MCF 10A (cell line): ENCODE results near the gene ANXA7. TPM values are rescaled to one million over a fixed set of nuclear protein-coding genes. Genes with fewer than 3 reads are reported as not detected.

Experiments
- BruUV-seq: library from RNA; stranded (reverse); fragments of 400-500 nt; replicated peaks from 2 replicates; lab custom pipeline; 2021; lab: Mats Ljungman, UMichigan
- CTCF ChIA-PET: fragments of 300-600 bp; sonication (Branson Sonifier 250); formaldehyde crosslinking; extraction: SDS; loops from one replicate; lab custom pipeline; 2021; ENCODE audit warnings: antibody characterized with exemption, inconsistent platforms; lab: Yijun Ruan, JAX
- POLR2A ChIA-PET: fragments of 300-600, 350-650 bp; sonication (Branson Sonifier 250); formaldehyde crosslinking; extraction: SDS; loops from one replicate; lab custom pipeline; 2020; ENCODE audit warnings: antibody characterized with exemption, inconsistent platforms; lab: Yijun Ruan, JAX
- DNase-seq: peaks from one replicate; pipeline ENCODE4 v3.0.0-alpha.2; 2018; ENCODE audit not compliant: unreplicated experiment
- H3K27ac Mint-ChIP-seq: one replicate; pipeline ENCODE4 v1.8.0; 2022; ENCODE audit warnings: mild to moderate bottlenecking, low read depth, mixed read lengths; ENCODE audit not compliant: unreplicated experiment
- H3K27me3 Mint-ChIP-seq: one replicate; pipeline ENCODE4 v1.8.0; 2022; ENCODE audit warnings: mixed read lengths; ENCODE audit not compliant: insufficient read depth, unreplicated experiment
- H3K36me3 Mint-ChIP-seq: one replicate; pipeline ENCODE4 v1.8.0; 2022; ENCODE audit warnings: mild to moderate bottlenecking, moderate library complexity, mixed read lengths; ENCODE audit not compliant: insufficient read depth, unreplicated experiment
- H3K4me1 Mint-ChIP-seq: one replicate; pipeline ENCODE4 v1.8.0; 2022; ENCODE audit warnings: mixed read lengths; ENCODE audit not compliant: insufficient read depth, unreplicated experiment
- H3K4me3 Mint-ChIP-seq: one replicate; pipeline ENCODE4 v1.8.0; 2022; ENCODE audit warnings: mild to moderate bottlenecking, moderate library complexity, mixed read lengths; ENCODE audit not compliant: unreplicated experiment
- H3K9me3 Mint-ChIP-seq: one replicate; pipeline ENCODE4 v1.8.0; 2022; ENCODE audit warnings: mixed read lengths; ENCODE audit not compliant: unreplicated experiment
- intact Hi-C: fragments of 100-400 bp; cut with micrococcal nuclease; formaldehyde crosslinking; loops from 2 replicates; pipeline ENCODE4 v1.14.1; 2022
- total RNA-seq: library from RNA; stranded (reverse); gene quantifications from 2 replicates; pipeline ENCODE4 v1.2.3, GENCODE V29; 2022
- TF ChIP-seq, protein P1 (sequence below): fragments of 200-600 bp; IDR thresholded peaks from one replicate; pipeline ENCODE4 v1.8.0; 2022; ENCODE audit warnings: antibody characterized with exemption, mild to moderate bottlenecking; ENCODE audit not compliant: unreplicated experiment

Gene ANXA7
- total RNA-seq, 1 experiment from 2014 or later, result 137 TPM

DNA sequence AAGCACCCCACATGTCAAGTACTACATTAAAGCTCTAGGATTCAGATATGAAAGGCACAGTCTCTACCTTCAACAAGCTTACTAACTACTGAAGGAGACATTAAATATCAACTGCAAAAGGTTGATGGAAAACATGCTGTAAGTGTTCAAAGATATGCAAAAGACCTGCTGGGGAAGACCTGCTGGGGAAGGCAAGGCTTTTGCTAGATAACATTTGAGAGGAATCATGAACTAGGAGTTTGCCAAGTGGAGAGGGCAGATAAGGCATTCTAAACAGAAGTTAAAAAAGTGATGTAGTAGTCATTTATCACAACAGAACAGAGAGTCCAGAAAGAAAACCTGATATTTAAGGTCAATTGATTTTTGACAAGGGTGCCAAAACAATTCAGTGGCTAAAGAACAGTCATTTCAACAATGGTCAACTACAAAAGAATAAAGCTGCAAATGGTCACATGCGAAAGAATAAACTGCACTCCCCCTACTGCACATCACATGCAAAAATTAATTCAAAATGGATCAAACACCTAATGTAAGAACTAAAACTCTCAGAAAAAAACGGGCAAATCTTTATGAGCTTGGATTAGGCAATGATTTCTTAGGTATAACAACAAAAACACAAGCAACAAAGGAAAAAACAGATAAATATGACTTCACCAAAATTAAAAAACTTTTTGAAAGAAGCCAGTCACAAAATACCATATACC is 42.5 kb upstream of the ANXA7 start:
- H3K27me3 Mint-ChIP-seq, result no peaks in the 10 kb centered on the region
- no peak overlapping the region for H3K4me3 Mint-ChIP-seq
- peaks cover 23% of the 10 kb centered on the region for H3K36me3 Mint-ChIP-seq
- no peak for DNase-seq
- peaks cover 9% of the 10 kb centered on the region for H3K4me1 Mint-ChIP-seq
- CTCF ChIA-PET, result interaction anchor here (0.6 kb wide), 2 partner anchors 71 to 157 kb away, joined by 3 read pairs; no protein-coding TSS in a partner anchor
- intact Hi-C loops, result no loop called here
- BruUV-seq, result no TSS peak
- H3K9me3 Mint-ChIP-seq, result no peaks in the 10 kb centered on the region
- H3K27ac Mint-ChIP-seq, result no peak overlapping the region
- TF ChIP-seq, protein P1, sequence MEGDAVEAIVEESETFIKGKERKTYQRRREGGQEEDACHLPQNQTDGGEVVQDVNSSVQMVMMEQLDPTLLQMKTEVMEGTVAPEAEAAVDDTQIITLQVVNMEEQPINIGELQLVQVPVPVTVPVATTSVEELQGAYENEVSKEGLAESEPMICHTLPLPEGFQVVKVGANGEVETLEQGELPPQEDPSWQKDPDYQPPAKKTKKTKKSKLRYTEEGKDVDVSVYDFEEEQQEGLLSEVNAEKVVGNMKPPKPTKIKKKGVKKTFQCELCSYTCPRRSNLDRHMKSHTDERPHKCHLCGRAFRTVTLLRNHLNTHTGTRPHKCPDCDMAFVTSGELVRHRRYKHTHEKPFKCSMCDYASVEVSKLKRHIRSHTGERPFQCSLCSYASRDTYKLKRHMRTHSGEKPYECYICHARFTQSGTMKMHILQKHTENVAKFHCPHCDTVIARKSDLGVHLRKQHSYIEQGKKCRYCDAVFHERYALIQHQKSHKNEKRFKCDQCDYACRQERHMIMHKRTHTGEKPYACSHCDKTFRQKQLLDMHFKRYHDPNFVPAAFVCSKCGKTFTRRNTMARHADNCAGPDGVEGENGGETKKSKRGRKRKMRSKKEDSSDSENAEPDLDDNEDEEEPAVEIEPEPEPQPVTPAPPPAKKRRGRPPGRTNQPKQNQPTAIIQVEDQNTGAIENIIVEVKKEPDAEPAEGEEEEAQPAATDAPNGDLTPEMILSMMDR, result no peak
- POLR2A ChIA-PET, result interaction anchor here (0.5 to 0.7 kb wide), 2 partner anchors 38 to 345 kb away, joined by 3 read pairs; no protein-coding TSS in a partner anchor

DNA sequence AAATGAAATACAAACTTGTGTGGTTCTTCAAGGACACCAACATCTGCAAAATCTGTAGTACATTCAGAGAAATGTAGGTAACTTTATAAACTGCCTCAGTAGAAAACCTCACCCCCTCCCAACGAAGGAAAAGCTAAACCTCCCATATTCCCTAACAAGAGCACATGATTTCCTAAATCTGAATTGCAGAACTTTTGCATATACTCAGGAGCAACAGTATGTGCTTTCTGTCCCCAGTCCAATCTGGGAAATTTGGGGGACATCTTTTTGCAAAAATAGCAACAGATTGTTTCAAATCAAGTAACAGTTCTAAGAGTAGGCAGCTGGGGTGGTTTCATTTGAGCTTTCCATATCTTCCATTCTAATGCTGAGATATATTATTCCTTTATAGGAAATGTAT is 35.3 kb upstream of the ANXA7 start:
- H3K4me3 Mint-ChIP-seq, result no peak overlapping the region
- ChIA-PET CTCF (interaction anchor here (0.7 kb wide), 1 partner anchor 640 kb away, joined by 3 read pairs; no protein-coding TSS in a partner anchor), POLR2A (interaction anchor here (1.0 kb wide), 1 partner anchor 21 kb away, joined by 3 read pairs; no protein-coding TSS in a partner anchor)
- H3K27ac Mint-ChIP-seq, result no peak overlapping the region
- no TSS peak for BruUV-seq
- no peaks in the 10 kb centered on the region for H3K9me3 Mint-ChIP-seq
- no peak for DNase-seq
- TF ChIP-seq, protein P1, result no peak
- intact Hi-C loops, result no loop called here
- no peaks in the 10 kb centered on the region for H3K27me3 Mint-ChIP-seq
- H3K36me3 Mint-ChIP-seq, result peaks cover 28% of the 10 kb centered on the region
- no peaks in the 10 kb centered on the region for H3K4me1 Mint-ChIP-seq

DNA sequence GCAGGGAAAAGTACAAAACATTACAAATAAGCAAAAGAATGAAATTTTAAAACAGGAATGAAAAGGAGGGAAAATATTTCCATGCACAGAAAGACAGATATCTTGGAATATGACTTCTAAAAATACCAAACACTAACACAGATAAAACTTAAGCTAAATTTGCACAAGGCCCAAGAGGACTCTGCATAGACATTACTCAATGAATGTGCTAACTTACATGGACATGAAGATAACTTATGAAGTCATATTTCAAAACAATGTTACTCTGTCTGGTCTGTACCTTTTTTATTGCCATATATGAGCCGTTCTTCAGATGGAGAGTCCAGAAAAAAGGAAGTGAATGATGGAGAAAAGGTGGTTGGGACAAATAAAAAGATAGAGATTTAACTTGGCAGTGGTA is 34.5 kb upstream of the ANXA7 start:
- H3K4me3 Mint-ChIP-seq, result no peak overlapping the region
- peaks cover 23% of the 10 kb centered on the region for H3K36me3 Mint-ChIP-seq
- no peak overlapping the region for H3K27ac Mint-ChIP-seq
- H3K27me3 Mint-ChIP-seq, result no peaks in the 10 kb centered on the region
- TF ChIP-seq, protein P1, result no peak
- POLR2A ChIA-PET, result interaction anchor here (0.6 kb wide), 1 partner anchor 251 kb away, joined by 3 read pairs; no protein-coding TSS in a partner anchor
- CTCF ChIA-PET, result no interaction called here
- no TSS peak for BruUV-seq
- intact Hi-C loops, result no loop called here
- DNase-seq, result no peak
- no peaks in the 10 kb centered on the region for H3K9me3 Mint-ChIP-seq
- no peaks in the 10 kb centered on the region for H3K4me1 Mint-ChIP-seq

DNA sequence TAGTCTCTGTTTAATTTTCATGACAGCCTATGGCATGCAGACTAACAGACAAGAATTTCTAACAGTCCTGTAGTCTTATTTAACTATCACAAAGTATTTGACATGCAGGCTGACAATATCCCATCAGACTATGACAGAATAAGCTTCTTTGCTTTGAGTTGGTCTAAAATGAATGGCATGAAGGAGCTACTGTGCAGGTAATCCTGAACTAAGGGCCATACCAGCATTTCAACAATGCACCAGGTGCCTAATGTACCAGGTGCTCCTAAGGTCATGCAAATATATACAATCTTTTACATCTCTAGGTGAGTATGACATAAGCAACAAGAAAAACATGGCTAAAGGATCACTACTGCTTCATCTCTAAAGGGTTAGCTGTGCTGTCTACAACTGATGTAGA is 33.1 kb upstream of the ANXA7 start:
- Mint-ChIP-seq H3K36me3 (peaks cover 20% of the 10 kb centered on the region), H3K27me3 (no peaks in the 10 kb centered on the region), H3K4me3 (no peak overlapping the region), H3K9me3 (no peaks in the 10 kb centered on the region), H3K27ac (no peak overlapping the region), H3K4me1 (no peaks in the 10 kb centered on the region)
- no TSS peak for BruUV-seq
- TF ChIP-seq, protein P1, result no peak
- DNase-seq, result no peak
- CTCF ChIA-PET, result no interaction called here
- POLR2A ChIA-PET, result no interaction called here
- intact Hi-C loops, result no loop called here
